Right hindlimb (tissue), 1 donor: ENCODE data around the gene OPN5.

Source experiments
- DNase-seq: peaks from one replicate; pipeline ENCODE4 v3.0.0-alpha.2; 2018

The OPN5 gene

GRCh38 chr6:47789553-47789952, 7.7 kb downstream of the OPN5 start:
- DNase-seq, result no peak

- DNase-seq, result no peak
These were observed 10.4 kb downstream of the OPN5 start for GRCh38 chr6:47792216-47792733.

DNA sequence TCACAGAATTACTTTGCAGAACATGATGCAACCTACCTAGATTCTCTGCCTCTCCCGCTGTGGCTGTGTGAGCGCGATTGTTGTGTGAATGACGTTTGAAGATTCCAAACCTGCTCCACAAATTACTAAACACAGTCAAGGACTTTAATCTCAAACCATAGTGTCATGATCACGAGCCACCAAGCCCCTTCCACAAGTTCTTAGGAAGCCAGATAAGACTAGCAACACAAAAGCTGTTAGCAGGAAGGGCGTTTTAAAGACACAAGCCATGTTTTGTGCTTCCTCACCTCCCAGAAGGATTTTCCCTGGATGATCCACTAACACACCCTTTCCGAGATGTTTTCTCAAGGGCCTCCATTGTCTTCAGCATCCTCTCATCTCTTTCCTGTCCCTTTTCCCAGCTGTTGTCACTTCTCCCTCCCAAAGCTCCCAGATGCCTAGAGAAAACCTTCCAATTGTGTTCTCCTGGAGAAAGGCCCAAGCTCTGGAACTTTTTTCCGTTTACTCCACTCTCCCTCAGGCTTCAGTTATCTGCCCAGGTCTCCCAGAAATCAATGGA, 12.8 kb downstream of the OPN5 start:
- no peak for DNase-seq

GRCh38 chr6:47801984-47802383, 20.2 kb downstream of the OPN5 start:
- DNase-seq, result no peak

DNA sequence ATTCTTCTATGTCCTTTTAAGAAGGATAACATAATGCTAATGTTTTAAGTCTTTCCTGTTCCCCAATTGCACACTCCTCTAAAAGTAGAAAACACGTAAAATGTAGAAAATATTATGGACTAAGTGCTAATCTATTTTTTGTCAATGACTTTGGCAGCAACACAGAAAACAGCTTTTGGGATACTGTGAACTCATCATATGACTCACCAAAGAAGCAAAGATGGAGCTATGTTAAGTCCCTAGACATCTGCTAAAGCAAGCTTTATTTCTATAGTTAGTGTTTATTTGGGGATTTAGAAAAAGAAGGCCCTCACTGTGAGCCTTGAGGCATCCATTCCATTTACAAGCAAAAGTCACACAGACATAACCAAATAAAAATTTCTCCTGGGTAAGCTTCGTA, 23.0 kb downstream of the OPN5 start:
- DNase-seq, result no peak

- no peak for DNase-seq
These were observed 28.0 kb downstream of the OPN5 start for GRCh38 chr6:47809873-47810272.

DNA sequence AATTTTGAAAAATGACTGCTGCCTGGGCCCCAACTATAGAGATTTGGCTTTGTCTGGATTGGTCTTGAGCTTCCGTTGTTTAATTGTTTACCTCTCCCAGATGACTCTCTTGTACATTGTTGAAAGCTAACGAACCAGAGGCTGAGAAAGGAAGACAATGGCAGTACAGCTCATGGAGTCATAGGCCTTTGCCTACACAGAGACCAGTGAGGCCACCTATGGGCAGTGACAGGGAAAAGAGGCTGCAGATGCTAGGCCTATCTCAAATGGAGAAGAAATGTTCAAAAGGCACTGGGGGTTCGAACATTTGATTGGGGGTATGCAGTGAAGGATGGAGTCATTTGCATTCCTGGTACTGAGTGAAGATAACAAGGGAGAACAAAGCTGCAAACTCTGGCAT, 29.1 kb downstream of the OPN5 start:
- no peak for DNase-seq

DNA sequence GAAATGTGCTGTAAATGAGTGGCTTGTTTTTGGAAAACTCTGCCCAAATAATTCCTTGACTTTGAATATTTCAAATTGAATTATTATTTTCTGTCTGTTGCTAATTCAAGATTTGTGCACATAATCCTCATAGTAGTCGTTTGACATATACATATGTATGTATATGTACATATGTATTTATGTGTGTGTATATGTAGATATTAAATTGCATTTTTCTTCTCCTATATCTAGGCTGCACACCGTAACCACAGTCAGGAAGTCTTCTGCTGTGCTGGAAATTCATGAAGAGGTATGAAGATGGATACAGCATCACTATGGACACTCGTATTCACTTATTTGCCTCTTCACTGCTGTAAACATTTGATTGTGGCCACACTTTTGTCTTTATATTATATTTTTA, 29.6 kb downstream of the OPN5 start:
- no peak for DNase-seq

DNA sequence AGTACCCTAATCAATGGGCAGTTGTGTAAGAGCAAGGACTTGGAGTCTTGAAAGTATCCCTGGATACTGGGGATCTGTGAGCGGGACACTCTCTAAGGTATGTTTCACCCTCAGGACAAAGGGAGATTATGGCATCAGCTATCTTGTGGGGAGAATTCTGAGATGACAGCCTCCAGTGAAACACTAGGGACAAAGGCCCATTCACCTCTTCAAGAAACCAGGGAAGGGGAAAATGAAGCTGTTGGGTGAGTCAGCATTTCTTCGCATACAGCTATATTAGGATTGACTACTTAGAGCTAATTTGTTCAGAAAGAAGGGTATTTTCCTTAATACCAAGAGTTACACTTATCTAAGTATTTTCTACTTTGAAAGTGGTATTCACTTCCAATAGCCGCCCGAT, 35.9 kb downstream of the OPN5 start:
- DNase-seq, result no peak

GRCh38 chr6:47819461-47819860, 37.6 kb downstream of the OPN5 start:
- no peak for DNase-seq

DNA sequence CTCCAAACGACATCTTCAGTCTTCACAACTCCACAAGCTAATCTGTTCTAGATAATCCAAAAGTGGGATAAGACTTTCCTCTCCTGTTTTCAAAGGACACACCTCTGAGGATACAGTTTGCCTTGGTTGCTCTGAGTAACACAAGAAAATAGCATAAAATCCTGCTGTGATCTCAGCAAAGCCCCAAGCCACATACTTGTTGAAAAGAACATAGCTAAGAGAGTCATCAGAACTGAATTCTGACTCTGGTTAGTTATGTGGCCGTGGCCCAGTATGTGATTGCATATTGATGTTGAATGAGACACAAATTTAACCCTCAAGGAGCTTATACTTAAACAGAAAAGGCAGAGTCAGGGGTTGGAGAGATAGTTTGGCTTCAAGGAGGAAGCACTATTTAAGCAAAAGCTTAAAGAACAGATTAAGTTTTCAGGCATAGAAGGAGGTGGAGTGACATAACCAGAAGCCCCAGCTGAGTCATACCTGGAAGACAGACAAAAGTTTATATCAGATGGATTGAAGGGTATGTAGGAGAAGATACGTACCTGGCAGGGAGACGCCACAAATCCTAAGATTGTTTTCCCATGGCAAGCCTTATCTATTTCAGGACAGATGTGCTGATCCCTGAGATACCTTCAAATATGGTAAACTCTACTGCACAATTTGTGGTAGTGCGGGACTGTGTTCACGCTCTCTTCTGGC, 41.2 kb downstream of the OPN5 start:
- no peak for DNase-seq

- DNase-seq, result no peak
These were observed 50.7 kb downstream of the OPN5 start for GRCh38 chr6:47832386-47833100.

DNA sequence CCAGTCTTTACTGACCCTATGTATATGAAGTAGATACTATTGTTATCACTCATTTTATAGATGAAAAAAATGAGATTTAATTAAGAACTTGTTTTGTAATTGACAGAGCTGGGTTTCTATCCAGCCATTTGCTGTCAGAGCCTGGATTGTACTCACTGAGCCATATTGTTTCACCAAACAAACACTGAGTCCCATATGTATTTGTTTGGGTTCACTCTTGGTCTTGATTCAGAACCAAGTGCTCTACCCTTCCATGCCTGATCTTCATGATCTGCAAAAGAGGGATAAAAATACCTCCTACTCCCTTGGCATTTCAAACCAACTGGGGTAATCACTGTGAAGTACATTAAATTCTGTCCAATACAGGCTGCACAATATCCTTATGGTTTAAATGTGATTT, 52.4 kb downstream of the OPN5 start:
- no peak for DNase-seq

DNA sequence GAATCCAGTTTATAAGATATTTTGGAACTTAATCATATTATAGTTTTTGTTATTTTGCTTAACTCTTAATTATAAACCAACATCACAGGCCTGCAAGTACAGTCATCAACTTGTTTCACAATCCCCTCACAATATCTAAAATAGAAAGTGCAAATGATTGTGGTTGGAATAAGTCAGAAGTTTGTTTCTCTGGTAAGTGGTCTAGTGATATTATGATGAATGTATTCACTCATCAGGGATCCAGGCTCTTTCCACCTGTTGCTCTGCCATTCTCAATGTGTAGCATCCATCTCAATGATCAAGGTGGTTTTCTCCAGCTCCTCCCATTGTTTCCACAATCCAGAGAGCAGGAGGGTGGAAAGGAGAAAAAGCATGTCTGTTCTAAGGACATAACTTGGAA, 54.2 kb downstream of the OPN5 start:
- DNase-seq, result no peak

GRCh38 chr6:47836639-47837038, 54.8 kb downstream of the OPN5 start:
- DNase-seq, result no peak

GRCh38 chr6:47839645-47840044, 57.8 kb downstream of the OPN5 start:
- no peak for DNase-seq

DNA sequence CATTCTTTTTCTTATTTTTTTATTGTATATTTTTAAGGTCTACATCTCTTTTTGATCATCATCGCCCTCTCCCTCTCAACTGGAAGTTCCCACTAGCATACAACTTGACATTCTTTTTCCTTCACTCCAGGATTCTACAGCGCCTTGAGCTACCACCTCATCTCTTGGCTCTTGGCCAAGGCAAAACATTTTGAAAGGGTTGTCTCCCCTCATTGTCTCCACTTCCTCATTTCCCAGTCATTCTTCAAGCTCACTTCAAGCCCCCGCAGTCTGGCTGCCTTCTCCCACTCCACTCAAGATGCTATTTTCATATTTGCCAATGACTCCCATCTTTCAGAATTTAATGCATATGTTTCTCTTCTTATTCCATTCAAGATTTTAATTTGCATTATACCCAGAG, 63.0 kb downstream of the OPN5 start:
- DNase-seq, result no peak

DNA sequence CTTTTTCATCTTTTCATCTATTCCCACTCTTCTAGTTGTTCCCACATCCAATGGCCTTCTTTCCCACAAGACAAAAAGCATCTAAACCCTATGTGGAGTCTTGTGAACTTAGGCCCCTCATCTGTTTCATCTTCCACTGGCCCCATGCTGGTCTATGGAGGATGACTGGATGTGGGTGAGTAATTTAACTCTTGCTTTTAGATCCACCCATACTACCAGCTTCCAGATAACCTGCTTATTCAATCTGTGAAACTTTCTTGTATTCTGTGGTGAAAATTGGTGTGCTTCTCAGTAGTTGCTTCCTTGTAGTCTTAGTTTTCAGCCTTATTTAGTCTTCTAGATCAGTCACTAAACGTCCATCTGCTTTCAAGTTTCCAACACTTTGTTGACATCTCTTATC, 64.9 kb downstream of the OPN5 start:
- DNase-seq, result no peak

DNA sequence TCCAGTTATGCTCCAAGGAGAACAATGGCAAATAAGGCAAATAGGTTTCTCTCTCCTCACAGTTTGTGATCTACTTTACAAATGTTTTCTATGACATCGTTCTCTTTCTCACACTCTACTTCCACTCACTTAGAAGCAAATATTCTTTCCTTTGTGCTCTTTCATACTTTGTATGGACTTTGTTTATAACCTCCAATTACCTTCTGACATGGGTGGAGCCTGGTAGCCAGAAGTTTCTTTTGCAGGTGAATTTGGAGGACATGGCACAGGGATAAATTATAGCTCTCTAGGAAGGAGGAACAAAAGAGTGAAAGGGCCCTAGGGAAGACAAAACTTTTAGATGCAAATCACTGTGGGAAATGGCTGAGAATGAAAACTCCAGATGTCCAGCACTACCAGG, 69.3 kb downstream of the OPN5 start:
- DNase-seq, result no peak

GRCh38 chr6:47852727-47853126, 70.9 kb downstream of the OPN5 start:
- no peak for DNase-seq

DNA sequence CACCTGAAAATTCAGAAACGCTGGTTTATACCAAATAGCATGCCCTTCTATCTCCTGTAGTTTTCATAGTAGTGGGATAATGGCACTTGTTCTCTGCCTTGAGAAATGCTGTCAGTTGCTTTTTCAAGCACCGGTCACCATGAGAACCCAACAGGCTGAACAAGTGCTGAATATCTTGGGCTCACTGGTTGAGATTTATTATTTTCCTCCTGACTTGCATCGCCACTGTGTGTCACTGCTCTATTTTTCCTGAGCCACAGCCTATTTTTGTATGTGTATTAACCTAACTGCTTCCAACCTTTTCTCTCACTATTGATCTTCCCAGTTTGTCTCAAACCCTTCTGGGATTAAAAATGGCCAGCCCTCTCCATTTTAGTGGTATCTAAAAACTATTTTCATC, 71.9 kb downstream of the OPN5 start:
- no peak for DNase-seq

DNA sequence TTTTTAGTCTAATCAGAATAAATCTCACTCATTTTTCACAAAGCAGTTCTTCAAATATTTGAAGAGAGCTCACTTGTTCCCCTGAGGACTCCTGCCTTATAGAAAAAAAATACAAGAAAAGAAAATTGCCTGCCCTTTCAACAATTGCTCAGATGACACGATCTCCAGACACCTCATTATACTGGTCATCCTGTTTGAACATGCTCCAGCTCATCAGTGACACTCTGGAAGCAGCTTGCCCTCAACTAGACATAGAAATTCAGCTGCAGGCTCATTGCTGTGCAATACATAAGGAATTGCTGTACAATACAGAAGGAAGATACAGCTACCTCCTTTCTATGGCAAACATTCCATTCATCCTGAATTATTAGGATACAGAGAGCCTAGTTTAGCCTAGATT, 73.1 kb downstream of the OPN5 start:
- DNase-seq, result no peak

DNA sequence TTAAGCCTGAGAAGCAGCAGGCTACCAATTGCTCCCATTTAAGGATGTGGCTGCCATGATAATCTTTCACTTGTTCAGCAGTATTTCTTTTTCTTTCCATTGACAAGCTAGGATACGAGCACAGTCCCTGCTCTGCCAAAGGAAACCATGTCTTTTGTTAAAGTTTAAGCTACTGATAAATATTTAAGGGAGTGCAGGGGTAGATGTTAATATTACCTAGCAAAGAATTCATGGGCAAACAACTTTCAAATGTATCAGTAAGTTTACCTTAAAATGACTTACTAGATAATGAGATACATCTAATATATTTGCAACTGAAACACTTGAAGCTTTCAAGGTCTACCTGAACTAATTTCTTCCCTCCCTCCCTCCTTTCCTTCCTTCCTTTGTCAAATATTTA, 77.3 kb downstream of the OPN5 start:
- no peak for DNase-seq

GRCh38 chr6:47862731-47863130, 80.9 kb downstream of the OPN5 start:
- DNase-seq, result no peak
